Stomach smooth muscle (tissue), 2 donors: Measurements from ENCODE around the gene MARCHF9.
"Not testable (repeated sequence)": the region's sequence is repeated elsewhere in the genome, so short reads cannot be mapped to it uniquely, and the experiment has no call there.

Experiments used
- H3K27ac ChIP-seq: one replicate; pipeline ENCODE4 v1.7.0; 2013; ENCODE audit warnings: mild to moderate bottlenecking, low read length, inconsistent platforms
- H3K27me3 ChIP-seq, 2 donors: one replicate each; pipeline ENCODE4 v1.7.0; 2013; ENCODE audit warnings: low read length in 2 of 2; ENCODE audit not compliant: insufficient read depth in 2 of 2, control insufficient read depth in 1 of 2
- H3K36me3 ChIP-seq, 2 donors: one replicate each; pipeline ENCODE4 v1.7.0; 2013; ENCODE audit warnings: low read length in 2 of 2; ENCODE audit not compliant: control insufficient read depth in 2 of 2, insufficient read depth in 2 of 2
- H3K4me1 ChIP-seq: one replicate; pipeline ENCODE4 v1.7.0; 2013; ENCODE audit warnings: low read length; ENCODE audit not compliant: control insufficient read depth, insufficient read depth
- H3K4me3 ChIP-seq, 2 donors: one replicate each; pipeline ENCODE4 v1.7.0; 2013; ENCODE audit warnings: low read length in 2 of 2
- H3K9ac ChIP-seq, 2 donors: one replicate each; pipeline ENCODE4 v1.7.0; 2013; ENCODE audit warnings: low read length in 2 of 2, mild to moderate bottlenecking in 1 of 2
- H3K9me3 ChIP-seq, 2 donors: one replicate each; pipeline ENCODE4 v1.7.0; 2013; ENCODE audit warnings: low read length in 2 of 2; ENCODE audit not compliant: control insufficient read depth in 2 of 2
- donor health status: healthy.
- donor health status: Pancreatic carcinoma.

Gene MARCHF9

DNA sequence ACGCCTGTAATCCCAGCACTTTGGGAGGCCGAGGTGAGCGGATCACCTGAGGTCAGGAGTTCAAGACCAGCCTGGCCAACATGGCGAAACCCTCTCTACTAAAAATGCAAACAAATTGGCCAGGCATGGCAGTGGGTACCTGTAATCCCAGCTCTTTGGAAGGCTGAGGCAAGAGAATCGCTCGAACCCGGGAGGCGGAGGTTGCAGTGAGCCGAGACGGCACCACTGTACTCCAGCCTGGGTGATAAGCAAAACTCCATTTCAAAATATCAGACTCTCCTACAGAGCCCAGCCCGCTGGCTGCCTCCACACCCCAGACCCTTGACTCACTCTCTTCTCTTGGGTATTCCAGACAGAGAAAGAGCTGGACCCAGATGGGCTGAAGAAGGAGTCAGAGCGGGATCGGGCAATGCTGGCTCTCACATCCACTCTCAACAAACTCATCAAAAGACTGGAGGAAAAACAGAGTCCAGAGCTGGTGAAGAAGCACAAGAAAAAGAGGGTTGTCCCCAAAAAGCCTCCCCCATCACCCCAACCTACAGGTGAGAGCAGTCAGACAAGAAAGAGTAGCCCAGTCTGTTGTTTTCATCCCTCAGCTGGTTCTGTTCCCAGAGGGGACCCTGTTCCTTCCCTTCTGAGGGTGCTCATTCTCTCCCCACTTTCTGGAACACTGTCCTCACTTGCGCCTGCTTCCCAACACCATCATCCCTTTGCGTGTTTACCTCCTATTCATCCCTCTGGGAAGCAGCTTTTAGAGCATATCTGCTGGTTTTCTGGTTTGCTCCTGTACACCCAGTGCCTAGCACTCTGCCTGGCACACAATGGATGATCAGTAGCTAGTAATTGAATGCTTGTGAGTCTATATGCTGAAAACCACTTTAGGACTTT lies 36.0 kb upstream of the MARCHF9 start:
- H3K4me3 ChIP-seq, result no peak overlapping the region
- no peak overlapping the region for H3K9ac ChIP-seq
- H3K27ac ChIP-seq, result no peak overlapping the region
- peaks cover 52 to 54% of the 10 kb centered on the region in 2 donors for H3K36me3 ChIP-seq
- H3K4me1 ChIP-seq, result no peaks in the 10 kb centered on the region
- no peaks in the 10 kb centered on the region for H3K27me3 ChIP-seq
- H3K9me3 ChIP-seq, result no peaks in the 10 kb centered on the region

DNA sequence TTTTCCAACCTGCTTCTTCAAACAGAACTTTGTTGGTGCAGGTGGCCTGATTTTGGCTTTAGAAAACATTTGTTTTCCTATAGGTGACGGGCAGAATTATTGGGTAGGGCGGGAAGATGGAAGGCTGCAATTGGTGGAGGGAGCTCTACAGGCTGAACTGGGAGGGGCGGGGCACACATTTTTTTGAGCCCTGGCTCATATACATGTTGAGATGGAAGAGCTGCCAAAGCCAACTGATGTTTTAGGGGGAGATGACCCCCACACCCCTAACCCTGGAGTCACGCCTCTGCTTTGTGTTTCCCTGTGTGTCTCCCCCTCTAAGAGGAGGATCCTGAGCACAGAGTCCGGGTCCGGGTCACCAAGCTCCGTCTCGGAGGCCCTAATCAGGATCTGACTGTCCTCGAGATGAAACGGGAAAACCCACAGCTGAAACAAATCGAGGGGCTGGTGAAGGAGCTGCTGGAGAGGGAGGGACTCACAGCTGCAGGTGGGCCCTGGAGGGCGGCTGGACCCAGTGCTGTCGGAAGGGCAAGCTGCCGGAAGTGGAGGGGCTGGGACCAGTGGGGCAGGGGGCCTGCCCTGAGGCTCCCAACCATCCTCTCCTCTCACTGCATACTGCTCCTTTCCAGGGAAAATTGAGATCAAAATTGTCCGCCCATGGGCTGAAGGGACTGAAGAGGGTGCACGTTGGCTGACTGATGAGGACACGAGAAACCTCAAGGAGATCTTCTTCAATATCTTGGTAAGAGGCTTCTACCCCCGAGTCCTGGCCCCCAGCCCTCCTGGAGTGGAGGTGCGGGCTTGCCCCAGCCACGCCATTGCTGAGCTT lies 34.9 kb upstream of the MARCHF9 start:
- no peaks in the 10 kb centered on the region for H3K9me3 ChIP-seq
- H3K36me3 ChIP-seq, result peaks cover 49 to 54% of the 10 kb centered on the region in 2 donors
- peaks cover 1 to 5% of the 10 kb centered on the region in 2 donors for H3K27me3 ChIP-seq
- no peak overlapping the region for H3K4me3 ChIP-seq
- H3K9ac ChIP-seq, result no peak overlapping the region
- no peaks in the 10 kb centered on the region for H3K4me1 ChIP-seq
- H3K27ac ChIP-seq, result no peak overlapping the region

DNA sequence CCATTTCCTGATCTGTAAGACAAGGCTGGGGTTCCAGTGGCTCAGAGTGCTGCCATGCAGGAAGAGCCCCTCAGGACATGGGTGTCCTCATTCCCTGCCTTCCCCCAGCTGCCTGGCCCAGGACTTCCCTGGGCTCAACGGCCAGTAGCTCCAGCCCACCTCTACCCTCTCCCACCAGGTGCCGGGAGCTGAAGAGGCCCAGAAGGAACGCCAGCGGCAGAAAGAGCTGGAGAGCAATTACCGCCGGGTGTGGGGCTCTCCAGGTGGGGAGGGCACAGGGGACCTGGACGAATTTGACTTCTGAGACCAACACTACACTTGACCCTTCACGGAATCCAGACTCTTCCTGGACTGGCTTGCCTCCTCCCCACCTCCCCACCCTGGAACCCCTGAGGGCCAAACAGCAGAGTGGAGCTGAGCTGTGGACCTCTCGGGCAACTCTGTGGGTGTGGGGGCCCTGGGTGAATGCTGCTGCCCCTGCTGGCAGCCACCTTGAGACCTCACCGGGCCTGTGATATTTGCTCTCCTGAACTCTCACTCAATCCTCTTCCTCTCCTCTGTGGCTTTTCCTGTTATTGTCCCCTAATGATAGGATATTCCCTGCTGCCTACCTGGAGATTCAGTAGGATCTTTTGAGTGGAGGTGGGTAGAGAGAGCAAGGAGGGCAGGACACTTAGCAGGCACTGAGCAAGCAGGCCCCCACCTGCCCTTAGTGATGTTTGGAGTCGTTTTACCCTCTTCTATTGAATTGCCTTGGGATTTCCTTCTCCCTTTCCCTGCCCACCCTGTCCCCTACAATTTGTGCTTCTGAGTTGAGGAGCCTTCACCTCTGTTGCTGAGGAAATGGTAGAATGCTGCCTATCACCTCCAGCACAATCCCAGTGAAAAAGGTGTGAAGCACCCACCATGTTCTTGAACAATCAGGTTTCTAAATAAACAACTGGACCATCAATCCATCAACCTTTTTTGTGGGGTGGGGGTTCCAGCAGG lies 34.0 kb upstream of the MARCHF9 start:
- H3K9me3 ChIP-seq, result no peaks in the 10 kb centered on the region
- H3K9ac ChIP-seq, result no peak overlapping the region
- no peak overlapping the region for H3K27ac ChIP-seq
- peaks cover 5 to 8% of the 10 kb centered on the region in 2 donors for H3K27me3 ChIP-seq
- H3K36me3 ChIP-seq, result peaks cover 43 to 48% of the 10 kb centered on the region in 2 donors
- peaks cover 1% of the 10 kb centered on the region for H3K4me1 ChIP-seq
- no peak overlapping the region for H3K4me3 ChIP-seq

DNA sequence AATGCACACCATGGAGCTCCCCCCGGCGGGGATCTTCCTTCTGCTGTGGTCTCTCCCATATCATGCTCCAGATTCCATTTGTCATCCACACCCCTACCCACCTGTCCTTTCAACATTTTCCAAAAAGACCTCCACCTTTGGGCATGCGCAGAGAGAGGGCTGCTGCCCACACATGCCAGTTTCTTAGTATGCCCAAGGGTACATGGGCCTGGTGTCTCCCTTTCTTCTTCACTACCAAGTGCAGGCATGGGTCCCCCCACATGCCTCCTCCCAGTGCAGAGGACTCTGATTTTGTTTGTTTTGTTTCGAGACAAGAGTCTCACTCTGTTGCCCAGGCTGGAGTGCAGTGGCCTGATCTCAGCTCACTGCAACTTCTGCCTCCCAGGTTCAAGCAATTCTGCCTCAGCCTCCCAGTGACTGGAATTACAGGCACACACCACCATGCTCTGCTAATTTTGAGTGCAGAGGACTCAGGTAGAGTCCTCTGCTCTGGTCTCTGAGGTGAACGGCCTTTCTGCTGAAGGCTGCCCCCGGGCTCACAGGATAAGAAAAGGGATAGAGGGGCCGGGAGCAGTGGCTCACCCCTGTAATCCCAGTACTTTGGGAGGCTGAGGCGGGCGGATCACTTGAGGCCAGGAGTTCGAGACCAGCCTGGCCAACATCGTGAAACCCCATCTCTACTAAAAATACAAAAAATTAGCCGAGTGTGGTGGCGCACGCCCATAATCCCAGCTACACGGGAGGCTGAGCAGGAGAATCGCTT lies 32.9 kb upstream of the MARCHF9 start:
- Histone ChIP-seq H3K36me3 (peaks cover 32 to 37% of the 10 kb centered on the region in 2 donors), H3K4me1 (peaks cover 12% of the 10 kb centered on the region), H3K27me3 (peaks cover 12 to 19% of the 10 kb centered on the region in 2 donors)
- not testable (repeated sequence) for H3K27ac ChIP-seq, H3K9me3 ChIP-seq, H3K9ac ChIP-seq, H3K4me3 ChIP-seq

DNA sequence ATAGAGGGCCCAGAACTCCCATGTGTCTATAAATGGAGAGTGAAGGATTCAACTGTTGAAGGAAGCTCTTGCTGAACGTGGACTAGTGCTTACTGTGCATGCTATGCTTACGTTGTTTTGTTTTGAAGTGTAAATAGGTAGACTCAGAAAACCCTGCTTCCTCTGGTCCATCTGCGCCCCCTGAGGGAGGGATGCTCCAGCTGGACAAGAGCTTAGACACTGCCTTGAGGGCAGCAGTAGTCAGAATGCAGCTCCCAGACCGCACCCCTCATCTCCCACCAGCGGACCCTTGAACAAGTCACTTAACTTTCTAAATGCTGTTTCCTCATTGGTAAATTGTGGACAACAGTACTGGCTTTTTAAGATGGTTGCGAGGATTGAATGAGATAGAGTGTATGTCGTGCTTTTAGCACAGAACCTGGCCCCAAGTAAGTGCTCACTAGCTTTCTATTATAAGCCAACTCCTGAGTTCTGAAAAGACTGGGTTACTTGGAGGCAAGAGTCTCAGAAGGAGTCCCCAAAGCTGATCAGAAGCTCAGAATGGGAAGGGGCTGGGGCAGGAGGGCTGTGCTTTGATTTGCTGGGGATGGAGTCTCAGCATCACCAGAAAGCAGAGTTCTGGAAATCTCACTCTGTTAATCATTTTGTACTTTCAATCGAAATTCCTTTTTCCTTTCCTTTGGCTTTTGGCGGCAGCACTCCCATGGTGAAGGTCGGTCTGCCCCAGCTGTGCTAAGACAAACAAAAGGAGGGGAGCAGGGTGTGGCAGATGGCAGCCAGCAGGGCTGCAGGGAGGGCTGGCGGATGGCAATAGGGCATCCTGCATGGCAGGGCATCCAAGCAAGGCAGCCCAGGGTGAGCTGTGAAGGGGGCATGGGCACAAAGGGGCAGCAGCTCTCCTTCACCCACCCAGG lies 31.9 kb upstream of the MARCHF9 start:
- Histone ChIP-seq H3K27me3 (peaks cover 20 to 29% of the 10 kb centered on the region in 2 donors), H3K27ac (no peak overlapping the region), H3K9me3 (no peaks in the 10 kb centered on the region), H3K36me3 (peaks cover 24 to 32% of the 10 kb centered on the region in 2 donors), H3K4me1 (peaks cover 18% of the 10 kb centered on the region), H3K4me3 (no peak overlapping the region), H3K9ac (no peak overlapping the region)

DNA sequence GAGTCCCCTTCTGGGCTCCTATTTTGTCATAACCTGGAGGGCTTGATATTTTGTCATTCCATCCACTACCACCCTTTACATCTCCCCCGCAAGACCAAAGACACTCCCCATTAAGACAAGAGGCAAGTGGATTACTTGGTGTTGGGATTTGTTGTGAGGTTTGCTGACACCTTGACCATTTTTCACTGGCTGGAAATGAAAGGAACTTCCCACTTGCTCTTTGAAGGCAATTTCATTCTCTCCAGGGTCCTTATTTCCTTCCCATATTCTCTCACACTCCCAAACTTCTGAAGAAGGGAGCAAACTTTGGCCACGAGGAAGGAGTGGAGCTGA lies 31.3 kb upstream of the MARCHF9 start:
- H3K9ac ChIP-seq, result no peak overlapping the region
- no peak overlapping the region for H3K4me3 ChIP-seq
- H3K4me1 ChIP-seq, result peaks cover 18% of the 10 kb centered on the region
- H3K27me3 ChIP-seq, result peaks cover 20 to 33% of the 10 kb centered on the region in 2 donors
- peaks cover 18 to 27% of the 10 kb centered on the region in 2 donors for H3K36me3 ChIP-seq
- no peaks in the 10 kb centered on the region for H3K9me3 ChIP-seq
- H3K27ac ChIP-seq, result no peak overlapping the region

DNA sequence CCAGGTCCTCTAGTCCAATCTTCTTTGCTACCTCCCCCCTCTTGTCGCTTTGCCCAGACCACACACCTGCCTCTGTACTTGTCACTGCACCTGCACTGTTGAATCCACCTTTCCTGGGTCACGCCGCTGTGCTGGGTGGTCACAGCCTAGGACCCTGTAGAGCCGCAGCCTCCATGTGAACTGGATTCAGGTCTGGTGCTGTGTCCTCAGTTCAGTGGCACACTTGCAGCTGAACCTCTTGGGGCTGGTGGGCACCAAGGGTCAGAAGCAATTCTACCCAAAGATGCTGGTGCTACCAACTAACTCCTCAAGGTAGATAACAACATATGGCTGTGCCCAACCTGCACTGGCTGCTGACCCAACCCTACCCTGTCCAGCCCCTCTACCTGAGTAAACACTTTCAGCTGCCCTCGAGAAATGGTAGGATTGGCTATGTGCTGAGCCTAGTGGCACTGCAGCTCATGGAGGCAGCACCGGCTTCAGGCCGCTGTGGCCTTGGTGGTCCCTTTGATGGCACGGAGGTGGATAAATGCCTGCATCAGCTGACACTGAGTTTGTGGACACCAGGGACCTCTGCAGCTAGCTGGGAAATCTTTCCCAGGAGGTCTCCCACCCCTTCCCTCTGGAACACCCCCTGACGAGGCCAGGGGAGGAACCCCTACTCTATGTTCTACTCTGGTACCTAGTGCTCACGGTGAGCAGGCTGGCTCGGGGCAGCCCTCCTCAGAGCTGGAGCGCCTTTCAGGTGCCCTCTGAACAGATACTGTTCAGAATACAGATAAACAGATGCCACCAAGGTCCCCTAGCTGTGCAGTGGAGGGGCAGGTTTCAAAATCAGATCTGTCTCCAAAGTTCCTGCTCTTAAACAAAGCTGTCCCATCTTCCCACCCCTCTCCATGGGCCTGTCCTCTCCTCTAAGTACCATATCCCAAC lies 30.6 kb upstream of the MARCHF9 start:
- no peak overlapping the region for H3K9ac ChIP-seq
- H3K27me3 ChIP-seq, result peaks cover 20 to 33% of the 10 kb centered on the region in 2 donors
- no peaks in the 10 kb centered on the region for H3K9me3 ChIP-seq
- no peak overlapping the region for H3K27ac ChIP-seq
- H3K4me1 ChIP-seq, result peaks cover 18% of the 10 kb centered on the region
- no peak overlapping the region for H3K4me3 ChIP-seq
- H3K36me3 ChIP-seq, result peaks cover 12 to 22% of the 10 kb centered on the region in 2 donors

DNA sequence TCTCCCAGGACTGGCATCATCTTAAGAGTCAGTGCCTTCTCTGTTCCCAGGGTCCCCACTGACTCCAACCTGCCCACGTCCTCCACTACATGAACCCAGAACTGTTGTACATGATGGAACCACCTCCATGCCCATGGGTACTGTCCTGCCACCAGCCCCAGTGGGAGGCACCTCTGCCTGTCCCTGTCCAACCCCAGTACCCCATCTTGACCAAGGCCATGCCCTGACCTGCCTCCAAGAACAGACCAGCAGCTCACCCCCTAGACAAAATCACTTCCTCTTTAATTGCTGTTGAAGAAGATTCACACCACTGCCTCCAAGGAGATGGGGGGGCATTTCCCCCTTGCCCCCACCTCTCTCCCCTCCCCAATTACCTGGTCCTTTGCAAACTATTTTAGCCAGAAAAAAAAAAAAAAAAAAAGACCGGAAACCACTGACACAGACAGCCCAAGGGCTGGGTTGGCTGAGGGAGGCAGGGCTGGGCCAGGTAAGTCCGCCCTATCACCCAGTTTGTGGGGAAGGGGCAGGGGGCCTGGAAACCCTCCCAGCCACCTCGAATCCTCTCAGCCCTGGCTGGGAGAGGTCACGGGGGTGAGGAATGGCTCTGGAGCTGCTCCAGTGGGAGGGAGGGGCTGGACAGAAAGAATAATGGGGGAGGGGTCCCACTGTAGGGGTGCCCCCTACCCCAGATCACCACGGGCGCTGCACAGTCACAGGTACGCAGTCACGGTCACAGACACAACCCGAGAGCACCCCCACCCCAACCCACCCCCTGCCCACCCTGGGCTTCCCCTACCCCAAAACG lies 29.8 kb upstream of the MARCHF9 start:
- Histone ChIP-seq H3K9ac (no peak overlapping the region), H3K9me3 (no peaks in the 10 kb centered on the region), H3K27me3 (peaks cover 20 to 33% of the 10 kb centered on the region in 2 donors), H3K27ac (no peak overlapping the region), H3K4me3 (no peak overlapping the region), H3K36me3 (peaks cover 3 to 14% of the 10 kb centered on the region in 2 donors), H3K4me1 (peaks cover 18% of the 10 kb centered on the region)
